Stimulated activated CD4-positive, alpha-beta T cell treated with anti-CD3 and anti-CD28 coated beads, Interleukin-4, amount 100 ng/mL, for 48 hours (primary cell): ENCODE results near the gene MAT2B.
"Not testable (repeated sequence)": the region's sequence is repeated elsewhere in the genome, so short reads cannot be mapped to it uniquely, and the experiment has no call there.

Source experiments
- DNase-seq, 2 donors: peaks; one replicate each; pipeline ENCODE4 v3.0.0-alpha.2; 2020; ENCODE audit warnings: low read depth in 2 of 2

Gene MAT2B

GRCh38 chr5:163503106-163504078, 2.0 kb upstream of the MAT2B start:
- peak in 1 of 2 donors; percentile 13 for DNase-seq

- DNase-seq: peak; percentile 20 to 31
Observed at GRCh38 chr5:163504079-163504931, 1.1 kb upstream of the MAT2B start.

GRCh38 chr5:163505049-163505367, 411 bp upstream of the MAT2B start:
- DNase-seq: peak in 1 of 2 donors; percentile 11

GRCh38 chr5:163506095-163506457, 657 bp downstream of the MAT2B start:
- DNase-seq: no peak

- DNase-seq: no peak
Observed at GRCh38 chr5:163506726-163507125, 1.3 kb downstream of the MAT2B start.

- no peak for DNase-seq
Observed at GRCh38 chr5:163508753-163509152, 3.3 kb downstream of the MAT2B start.

GRCh38 chr5:163509291-163509951, 4.0 kb downstream of the MAT2B start:
- DNase-seq: no peak

- DNase-seq: no peak
Observed at GRCh38 chr5:163512526-163512925, 7.1 kb downstream of the MAT2B start.

- no peak for DNase-seq
Observed at GRCh38 chr5:163525096-163525495, 19.7 kb downstream of the MAT2B start.

- no peak for DNase-seq
Observed at GRCh38 chr5:163529698-163530097, 24.3 kb downstream of the MAT2B start.

- no peak for DNase-seq
Observed at GRCh38 chr5:163531272-163531671, 25.9 kb downstream of the MAT2B start.

GRCh38 chr5:163532171-163533084, 27.0 kb downstream of the MAT2B start:
- DNase-seq: no peak

- no peak for DNase-seq
Observed at GRCh38 chr5:163533223-163533622, 27.8 kb downstream of the MAT2B start.

GRCh38 chr5:163534492-163535094, 29.2 kb downstream of the MAT2B start:
- no peak for DNase-seq

- no peak for DNase-seq
Observed at GRCh38 chr5:163535290-163535689, 29.9 kb downstream of the MAT2B start.

GRCh38 chr5:163536442-163536841, 31.0 kb downstream of the MAT2B start:
- not testable (repeated sequence) for DNase-seq

- DNase-seq: no peak
Observed at GRCh38 chr5:163540696-163541095, 35.3 kb downstream of the MAT2B start.

GRCh38 chr5:163542771-163543170, 37.4 kb downstream of the MAT2B start:
- DNase-seq: no peak

GRCh38 chr5:163544041-163544440, 38.6 kb downstream of the MAT2B start:
- DNase-seq: no peak

- no peak for DNase-seq
Observed at GRCh38 chr5:163544836-163545235, 39.4 kb downstream of the MAT2B start.

GRCh38 chr5:163548649-163549048, 43.2 kb downstream of the MAT2B start:
- no peak for DNase-seq
